Urinary bladder (tissue), 4 donors: ENCODE data around the gene S100A10. TPM values are rescaled to one million over a fixed set of nuclear protein-coding genes. Genes with fewer than 3 reads are reported as not detected.

Source experiments
- DNase-seq: peaks from one replicate; pipeline ENCODE4 v3.0.0-alpha.2; 2015; ENCODE audit errors: extremely low spot score
- H3K27ac ChIP-seq: one replicate; pipeline ENCODE4 v1.5.1; 2013; ENCODE audit warnings: low read depth, mild to moderate bottlenecking, moderate library complexity
- H3K36me3 ChIP-seq: one replicate; pipeline ENCODE4 v1.6.1; 2013; ENCODE audit warnings: mild to moderate bottlenecking, moderate library complexity; ENCODE audit not compliant: insufficient read depth
- H3K4me1 ChIP-seq: one replicate; pipeline ENCODE4 v1.6.1; 2013; ENCODE audit warnings: mild to moderate bottlenecking, moderate library complexity; ENCODE audit not compliant: insufficient read depth
- H3K4me3 ChIP-seq: one replicate; pipeline ENCODE4 v1.5.1; 2013; ENCODE audit warnings: low read depth, low read length
- WGBS: extraction: QIAGEN DNeasy Blood & Tissue Kit; methylation state at CpG from one replicate; pipeline ENCODE4 v1.1.7; 2013; 5-methylcytosine and 5-hydroxymethylcytosine counted together
- polyA plus RNA-seq: library from polyadenylated mRNA; stranded (reverse); fragments of 200-250 nt; gene quantifications from one replicate; pipeline ENCODE4 v1.2.3, GENCODE V29; 2013
- total RNA-seq: library from RNA; depleted of rRNA; stranded (reverse); fragments of >200 nt; gene quantifications from one replicate; pipeline ENCODE4 v1.2.3, GENCODE V29; 2014
- donor health status: healthy with polysubstance abuse.
- donor health status: healthy.

Gene S100A10
- total and polyA plus RNA-seq, 2 donors = 116 to 246 TPM

DNA sequence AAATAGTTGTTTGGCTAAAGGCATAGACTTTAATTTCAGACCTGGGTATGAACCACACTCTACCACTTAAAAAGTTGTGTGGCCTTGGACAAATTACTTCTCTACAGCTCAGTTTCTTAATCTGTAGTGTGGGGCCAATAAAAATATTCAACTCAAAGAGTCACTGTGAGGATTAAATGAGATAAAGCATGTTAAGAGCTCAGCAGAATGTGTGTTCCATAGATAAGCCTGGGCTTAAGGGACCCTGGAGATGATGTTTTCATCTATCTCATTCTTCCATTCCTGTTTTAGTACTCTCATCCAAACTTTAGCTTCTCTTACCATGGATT, 17.7 kb downstream of the S100A10 start:
- DNase-seq = no peak
- H3K27ac ChIP-seq = no peak overlapping the region
- peaks cover 2% of the 10 kb centered on the region for H3K4me1 ChIP-seq
- no peak overlapping the region for H3K4me3 ChIP-seq
- no peaks in the 10 kb centered on the region for H3K36me3 ChIP-seq

DNA sequence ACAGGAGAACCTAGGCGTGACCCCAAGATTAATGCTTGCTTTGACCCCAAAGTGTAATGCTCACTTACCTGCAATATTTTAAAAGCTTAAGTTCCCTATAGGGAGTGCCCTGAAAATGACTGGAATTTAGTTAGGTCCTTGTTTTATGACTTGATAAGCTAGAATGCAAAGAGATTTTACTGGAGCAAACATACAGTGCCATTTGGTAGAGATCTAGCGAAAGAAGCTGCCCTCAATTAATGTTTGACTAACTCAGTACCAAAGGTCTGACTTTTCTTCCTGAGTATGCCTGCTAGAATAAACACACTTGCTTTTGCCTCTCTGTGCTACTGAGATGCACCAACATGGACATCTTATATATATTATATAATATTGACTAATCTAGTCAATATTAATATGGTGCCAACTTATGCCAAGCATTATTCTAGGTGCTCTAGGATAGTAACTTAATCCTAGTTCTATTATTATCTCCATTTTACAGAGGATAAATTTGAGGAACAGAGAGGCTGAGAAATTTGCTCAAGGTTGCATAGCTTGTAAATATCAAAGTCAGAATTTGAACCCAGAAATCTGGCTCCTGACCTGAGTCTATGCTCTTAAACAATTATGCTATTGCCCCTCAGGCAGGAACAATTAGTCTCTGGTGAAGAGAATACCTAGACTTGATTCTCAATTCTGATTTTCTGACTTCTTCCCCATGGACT, 18.2 kb downstream of the S100A10 start:
- Histone ChIP-seq H3K4me3 (no peak overlapping the region), H3K36me3 (no peaks in the 10 kb centered on the region), H3K4me1 (peaks cover under 1% of the 10 kb centered on the region), H3K27ac (no peak overlapping the region)
- 87% methylated on average over 2 of the region's 2 CpGs for WGBS
- DNase-seq = no peak

GRCh38 chr1:151972542-151973248, 21.0 kb downstream of the S100A10 start:
- no peak for DNase-seq
- Histone ChIP-seq H3K4me3 (no peak overlapping the region), H3K27ac (no peak overlapping the region), H3K36me3 (no peaks in the 10 kb centered on the region), H3K4me1 (no peaks in the 10 kb centered on the region)
- WGBS = 35% methylated on average over 7 of the region's 7 CpGs

- Histone ChIP-seq H3K27ac (no peak overlapping the region), H3K4me3 (no peak overlapping the region), H3K4me1 (no peaks in the 10 kb centered on the region), H3K36me3 (no peaks in the 10 kb centered on the region)
- no peak for DNase-seq
- 58% methylated on average over 4 of the region's 4 CpGs for WGBS
Measured at GRCh38 chr1:151970626-151971025, 23.0 kb downstream of the S100A10 start.

DNA sequence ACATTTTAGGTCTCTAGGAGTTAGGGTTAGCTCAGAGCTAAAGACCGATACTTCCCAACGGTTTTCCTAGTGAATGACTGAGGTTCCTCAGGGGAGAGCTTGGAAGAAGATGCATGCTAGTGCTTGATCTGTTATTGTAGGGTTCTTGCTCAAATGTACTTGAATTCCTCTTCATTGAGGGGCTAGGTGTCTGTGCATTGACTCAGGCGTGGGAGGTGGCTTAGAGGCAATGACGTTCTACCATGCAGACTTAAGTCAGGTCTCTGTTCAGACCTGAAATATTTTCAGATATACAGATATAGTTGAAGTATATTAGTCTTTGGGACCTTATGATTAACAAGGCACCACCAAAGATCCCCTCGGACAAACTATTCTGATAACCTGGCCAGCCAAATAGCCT, 23.5 kb downstream of the S100A10 start:
- DNase-seq = no peak
- Histone ChIP-seq H3K4me3 (no peak overlapping the region), H3K27ac (no peak overlapping the region), H3K36me3 (no peaks in the 10 kb centered on the region), H3K4me1 (no peaks in the 10 kb centered on the region)
- WGBS = 73% methylated on average over 5 of the region's 5 CpGs

- no peak overlapping the region for H3K4me3 ChIP-seq
- no peaks in the 10 kb centered on the region for H3K36me3 ChIP-seq
- no peak for DNase-seq
- no peak overlapping the region for H3K27ac ChIP-seq
- H3K4me1 ChIP-seq = no peaks in the 10 kb centered on the region
- WGBS = 81% methylated on average over 3 of the region's 3 CpGs
Measured at GRCh38 chr1:151968791-151969399, 24.8 kb downstream of the S100A10 start.

- H3K27ac ChIP-seq = no peak overlapping the region
- DNase-seq = no peak
- no peaks in the 10 kb centered on the region for H3K4me1 ChIP-seq
- H3K4me3 ChIP-seq = no peak overlapping the region
- H3K36me3 ChIP-seq = no peaks in the 10 kb centered on the region
- WGBS = 58% methylated on average over 4 of the region's 4 CpGs
Measured at GRCh38 chr1:151968058-151968457, 25.6 kb downstream of the S100A10 start.

- no peaks in the 10 kb centered on the region for H3K4me1 ChIP-seq
- H3K27ac ChIP-seq = no peak overlapping the region
- no peak overlapping the region for H3K4me3 ChIP-seq
- 85% methylated on average over 1 of the region's 1 CpG for WGBS
- no peak for DNase-seq
- no peaks in the 10 kb centered on the region for H3K36me3 ChIP-seq
Measured at GRCh38 chr1:151967091-151967490, 26.6 kb downstream of the S100A10 start.

DNA sequence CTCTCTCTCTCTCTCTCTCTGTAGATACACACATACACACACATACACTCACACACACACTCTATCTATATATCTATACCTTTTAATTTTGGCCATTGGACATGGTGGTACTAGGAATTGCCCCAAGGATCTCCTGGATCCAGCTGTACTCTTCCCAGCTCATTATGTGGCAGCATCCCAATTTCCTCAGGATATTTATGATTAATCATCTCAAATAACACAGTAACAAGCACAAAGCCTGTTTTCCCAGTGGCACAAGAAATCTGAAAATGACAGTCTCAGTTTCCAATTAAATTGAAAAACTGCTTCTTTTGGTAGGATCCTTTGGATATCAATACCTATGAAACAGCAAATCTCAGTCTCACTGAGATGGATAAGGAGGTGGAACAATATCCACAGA, 27.6 kb downstream of the S100A10 start:
- H3K36me3 ChIP-seq = no peaks in the 10 kb centered on the region
- no peaks in the 10 kb centered on the region for H3K4me1 ChIP-seq
- no peak for DNase-seq
- no peak overlapping the region for H3K27ac ChIP-seq
- no peak overlapping the region for H3K4me3 ChIP-seq

GRCh38 chr1:151964510-151964909, 29.1 kb downstream of the S100A10 start:
- 92% methylated on average over 2 of the region's 2 CpGs for WGBS
- Histone ChIP-seq H3K4me3 (no peak overlapping the region), H3K36me3 (no peaks in the 10 kb centered on the region), H3K27ac (no peak overlapping the region), H3K4me1 (no peaks in the 10 kb centered on the region)
- DNase-seq = no peak

- WGBS = 65% methylated on average over 2 of the region's 2 CpGs
- no peak overlapping the region for H3K4me3 ChIP-seq
- no peaks in the 10 kb centered on the region for H3K4me1 ChIP-seq
- DNase-seq = no peak
- H3K27ac ChIP-seq = no peak overlapping the region
- no peaks in the 10 kb centered on the region for H3K36me3 ChIP-seq
Measured at GRCh38 chr1:151963288-151963687, 30.4 kb downstream of the S100A10 start.

DNA sequence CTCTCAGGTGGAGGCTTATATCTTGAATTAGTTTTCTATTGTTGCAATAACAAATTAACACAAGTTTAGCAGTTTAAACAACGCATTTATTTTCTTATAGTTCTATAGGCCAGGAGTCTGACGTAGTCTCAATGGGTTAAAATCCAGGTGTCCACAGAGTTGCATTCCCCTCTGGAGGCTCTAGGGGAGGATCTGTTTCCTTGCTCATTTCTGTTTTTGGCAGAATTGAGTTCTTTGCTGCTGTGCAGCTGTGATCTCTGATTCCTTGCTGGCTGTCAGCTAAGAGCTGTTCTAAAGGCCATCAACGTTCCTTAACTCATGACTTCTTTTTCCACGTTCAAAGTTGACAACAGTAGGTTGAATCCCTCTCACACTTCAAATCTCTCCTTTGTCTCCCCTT, 31.8 kb downstream of the S100A10 start:
- Histone ChIP-seq H3K36me3 (no peaks in the 10 kb centered on the region), H3K4me3 (no peak overlapping the region), H3K4me1 (no peaks in the 10 kb centered on the region), H3K27ac (no peak overlapping the region)
- DNase-seq = no peak
- 60% methylated on average over 4 of the region's 4 CpGs for WGBS

DNA sequence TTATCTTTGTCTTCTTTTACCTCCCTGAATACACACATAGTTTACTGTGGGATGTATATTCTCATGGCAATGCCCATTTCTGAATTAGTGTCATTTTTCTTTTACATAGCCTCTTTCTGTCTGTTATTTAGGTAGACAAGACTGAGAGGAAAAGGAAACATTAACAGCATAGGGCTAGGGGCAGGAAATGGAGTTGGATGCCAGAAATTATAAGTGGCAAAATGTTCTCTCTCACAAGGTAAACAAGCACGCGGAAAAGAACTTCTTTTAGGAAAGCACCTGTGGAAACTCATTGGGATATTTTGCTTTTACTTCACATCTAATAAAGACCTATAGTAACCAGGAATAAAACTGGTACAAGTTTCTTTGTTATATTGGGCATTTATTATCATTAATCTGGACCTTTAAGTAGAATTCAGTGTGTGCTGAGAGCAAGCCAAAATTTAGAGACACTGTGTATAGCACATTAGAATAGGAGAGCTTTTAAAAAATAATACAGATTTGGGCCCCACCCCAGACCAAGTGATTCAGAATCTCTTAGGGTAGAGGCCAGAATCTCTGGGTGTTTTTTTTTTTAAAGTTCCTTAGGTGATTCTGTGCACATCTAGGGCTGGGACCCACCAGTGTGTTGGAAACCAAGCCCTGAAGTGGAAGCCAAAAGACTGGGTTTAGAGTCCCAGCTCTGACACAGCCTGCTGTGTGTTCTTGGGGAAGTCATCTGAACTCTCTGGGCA, 32.7 kb downstream of the S100A10 start:
- no peak for DNase-seq
- Histone ChIP-seq H3K4me3 (no peak overlapping the region), H3K27ac (no peak overlapping the region), H3K36me3 (no peaks in the 10 kb centered on the region), H3K4me1 (no peaks in the 10 kb centered on the region)
- WGBS = 66% methylated on average over 2 of the region's 2 CpGs

- Histone ChIP-seq H3K4me3 (no peak overlapping the region), H3K4me1 (no peaks in the 10 kb centered on the region), H3K36me3 (no peaks in the 10 kb centered on the region), H3K27ac (no peak overlapping the region)
- WGBS = 72% methylated on average over 2 of the region's 2 CpGs
- DNase-seq = no peak
Measured at GRCh38 chr1:151958959-151959358, 34.7 kb downstream of the S100A10 start.
